SJSA1 (cell line): ENCODE results near the gene PDGFC. TPM values are rescaled to one million over a fixed set of nuclear protein-coding genes. Genes with fewer than 3 reads are reported as not detected.
A peak's percentile ranks its signal among the peaks of the same experiment; 100 is the strongest.

Experiments
- DNase-seq, 2 experiments: peaks; one replicate each; pipeline ENCODE4 v3.0.0-alpha.2; 2015 to 2020; ENCODE audit warnings: low spot score in 2 of 2, low read depth in 1 of 2
- H3K27ac ChIP-seq: fragments of 250-450 bp; sonication (Bioruptor Pico); 2 replicates; pipeline ENCODE4 v1.5.1; 2020; ENCODE audit warnings: mild to moderate bottlenecking, moderate library complexity
- H3K27me3 ChIP-seq: fragments of 250-450 bp; sonication (Bioruptor Pico); replicated peaks from 2 replicates; pipeline ENCODE4 v1.5.1; 2020; ENCODE audit warnings: mild to moderate bottlenecking, moderate library complexity
- H3K36me3 ChIP-seq: fragments of 250-450 bp; sonication (Bioruptor Pico); 2 replicates; pipeline ENCODE4 v1.5.1; 2020; ENCODE audit warnings: mild to moderate bottlenecking
- H3K4me1 ChIP-seq: fragments of 250-450 bp; sonication (Bioruptor Pico); replicated peaks from 2 replicates; pipeline ENCODE4 v1.6.1; 2021; ENCODE audit warnings: mild to moderate bottlenecking
- H3K4me3 ChIP-seq: fragments of 250-450 bp; sonication (Bioruptor Pico); 2 replicates; pipeline ENCODE4 v1.5.1; 2020; ENCODE audit warnings: mild to moderate bottlenecking
- H3K9me3 ChIP-seq: fragments of 250-450 bp; sonication (Bioruptor Pico); replicated peaks from 2 replicates; pipeline ENCODE4 v1.5.1; 2020; ENCODE audit warnings: mild to moderate bottlenecking
- total RNA-seq: library from RNA; depleted of rRNA; stranded (reverse); fragments of >200 nt; shearing (Covaris generic); gene quantifications from 2 replicates; pipeline ENCODE4 v1.2.3, GENCODE V29; 2014

Gene PDGFC
- total RNA-seq, 1 experiment from 2014 or later, result 63.0 TPM

GRCh38 chr4:156998500-156999174, 27.0 kb upstream of the PDGFC start:
- H3K9me3 ChIP-seq, result no peaks in the 10 kb centered on the region; the same call in 1 of the 2 replicates
- no peaks in the 10 kb centered on the region for H3K27me3 ChIP-seq
- no peaks in the 10 kb centered on the region; the same call in 1 of the 2 replicates for H3K36me3 ChIP-seq
- peaks cover 32% of the 10 kb centered on the region for H3K4me1 ChIP-seq
- no peak for DNase-seq
- H3K27ac ChIP-seq, result peak overlapping the region; percentile 94
- no peak overlapping the region for H3K4me3 ChIP-seq

GRCh38 chr4:156992943-156993342, 21.3 kb upstream of the PDGFC start:
- H3K36me3 ChIP-seq, result no peaks in the 10 kb centered on the region
- H3K27me3 ChIP-seq, result no peaks in the 10 kb centered on the region
- H3K27ac ChIP-seq, result no peak overlapping the region
- H3K4me1 ChIP-seq, result peaks cover 2% of the 10 kb centered on the region
- H3K4me3 ChIP-seq, result no peak overlapping the region
- H3K9me3 ChIP-seq, result peaks cover 10% of the 10 kb centered on the region
- DNase-seq, result no peak

- peaks cover 10% of the 10 kb centered on the region for H3K9me3 ChIP-seq
- H3K27ac ChIP-seq, result no peak overlapping the region
- H3K4me1 ChIP-seq, result no peaks in the 10 kb centered on the region; the same call in 1 of the 2 replicates
- no peaks in the 10 kb centered on the region for H3K36me3 ChIP-seq
- DNase-seq, result no peak
- no peak overlapping the region for H3K4me3 ChIP-seq
- no peaks in the 10 kb centered on the region for H3K27me3 ChIP-seq
These were observed 19.6 kb upstream of the PDGFC start for GRCh38 chr4:156991161-156991560.

- H3K27me3 ChIP-seq, result no peaks in the 10 kb centered on the region
- H3K36me3 ChIP-seq, result no peaks in the 10 kb centered on the region
- peaks cover 7% of the 10 kb centered on the region for H3K4me1 ChIP-seq
- no peak for DNase-seq
- H3K4me3 ChIP-seq, result no peak overlapping the region
- peaks cover 3% of the 10 kb centered on the region for H3K9me3 ChIP-seq
- H3K27ac ChIP-seq, result no peak overlapping the region
These were observed 11.8 kb upstream of the PDGFC start for GRCh38 chr4:156983366-156983765.

- H3K4me3 ChIP-seq, result no peak overlapping the region
- no peaks in the 10 kb centered on the region for H3K9me3 ChIP-seq
- H3K4me1 ChIP-seq, result peaks cover 24% of the 10 kb centered on the region
- H3K27me3 ChIP-seq, result no peaks in the 10 kb centered on the region
- no peak overlapping the region for H3K27ac ChIP-seq
- H3K36me3 ChIP-seq, result no peaks in the 10 kb centered on the region
- DNase-seq, result no peak
These were observed 9.7 kb upstream of the PDGFC start for GRCh38 chr4:156981262-156981769.

- Histone ChIP-seq H3K4me1 (peaks cover 60% of the 10 kb centered on the region), H3K36me3 (no peaks in the 10 kb centered on the region), H3K27ac (peak overlapping the region; percentile 95), H3K4me3 (no peak overlapping the region), H3K9me3 (no peaks in the 10 kb centered on the region), H3K27me3 (no peaks in the 10 kb centered on the region)
- peak; percentile 95 to 96 for DNase-seq
These were observed 6.0 kb upstream of the PDGFC start for GRCh38 chr4:156977435-156978160.

- no peaks in the 10 kb centered on the region for H3K9me3 ChIP-seq
- peak in 1 of 2 experiments; percentile 92 for DNase-seq
These were observed 4.5 kb upstream of the PDGFC start for GRCh38 chr4:156976147-156976546.

GRCh38 chr4:156975686-156976085, 4.1 kb upstream of the PDGFC start:
- Histone ChIP-seq H3K36me3 (no peaks in the 10 kb centered on the region), H3K27me3 (no peaks in the 10 kb centered on the region), H3K27ac (peak overlapping the region; percentile 95), H3K4me3 (no peak overlapping the region), H3K9me3 (no peaks in the 10 kb centered on the region), H3K4me1 (peaks cover 68% of the 10 kb centered on the region)
- peak in 1 of 2 experiments; percentile 31 for DNase-seq

More at GRCh38 chr4:156976147-156976546, 4.5 kb upstream of the PDGFC start:
- no peak overlapping the region for H3K4me3 ChIP-seq
- H3K27me3 ChIP-seq, result no peaks in the 10 kb centered on the region
- H3K4me1 ChIP-seq, result peaks cover 68% of the 10 kb centered on the region
- H3K27ac ChIP-seq, result peak overlapping the region; percentile 95
- H3K36me3 ChIP-seq, result no peaks in the 10 kb centered on the region

- Histone ChIP-seq H3K9me3 (no peaks in the 10 kb centered on the region), H3K4me1 (peaks cover 69% of the 10 kb centered on the region), H3K27ac (peak overlapping the region; percentile 95), H3K4me3 (no peak overlapping the region), H3K27me3 (no peaks in the 10 kb centered on the region), H3K36me3 (no peaks in the 10 kb centered on the region)
- peak; percentile 55 to 85 for DNase-seq
These were observed 2.7 kb upstream of the PDGFC start for GRCh38 chr4:156974264-156974663.

- peak overlapping the region; percentile 70 for H3K4me3 ChIP-seq
- peaks cover 66% of the 10 kb centered on the region for H3K4me1 ChIP-seq
- no peaks in the 10 kb centered on the region for H3K9me3 ChIP-seq
- DNase-seq, result no peak
- no peaks in the 10 kb centered on the region for H3K27me3 ChIP-seq
- H3K27ac ChIP-seq, result peak overlapping the region; percentile 81
- H3K36me3 ChIP-seq, result peaks cover under 1% of the 10 kb centered on the region; the same call in 1 of the 2 replicates
These were observed 898 bp upstream of the PDGFC start for GRCh38 chr4:156972379-156973015.

GRCh38 chr4:156971165-156971675, 379 bp downstream of the PDGFC start:
- Histone ChIP-seq H3K27me3 (no peaks in the 10 kb centered on the region), H3K36me3 (peaks cover 4% of the 10 kb centered on the region; the same call in 1 of the 2 replicates), H3K4me3 (peak overlapping the region; percentile 70), H3K27ac (peak overlapping the region; percentile 81), H3K9me3 (no peaks in the 10 kb centered on the region), H3K4me1 (peaks cover 55% of the 10 kb centered on the region)
- peak in 1 of 2 experiments; percentile 47 for DNase-seq

GRCh38 chr4:156970501-156971164, 966 bp downstream of the PDGFC start:
- Histone ChIP-seq H3K36me3 (peaks cover 4% of the 10 kb centered on the region; the same call in 1 of the 2 replicates), H3K9me3 (no peaks in the 10 kb centered on the region), H3K4me3 (peak overlapping the region; percentile 70), H3K27ac (peak overlapping the region; percentile 37), H3K27me3 (no peaks in the 10 kb centered on the region), H3K4me1 (peaks cover 49% of the 10 kb centered on the region)
- peak; percentile 76 to 79 for DNase-seq

GRCh38 chr4:156969911-156970310, 1.7 kb downstream of the PDGFC start:
- Histone ChIP-seq H3K4me3 (peak overlapping the region; percentile 70), H3K36me3 (peaks cover 4% of the 10 kb centered on the region; the same call in 1 of the 2 replicates), H3K27ac (peak overlapping the region; percentile 37), H3K27me3 (no peaks in the 10 kb centered on the region), H3K9me3 (no peaks in the 10 kb centered on the region), H3K4me1 (peaks cover 42% of the 10 kb centered on the region)
- peak in 1 of 2 experiments; percentile 27 for DNase-seq
